ENCODE data around the gene CADM1.

GRCh38 chr11:115257678-115258077 lies 246.5 kb downstream of the CADM1 start:
- TF ChIP-seq CTCF (IDR thresholded peaks at IDR 0.05) (no peak), EP300 (IDR thresholded peaks at IDR 0.05) (no peak)
